ENCODE data around the gene UGT1A1. TPM values are rescaled to one million over a fixed set of nuclear protein-coding genes. Genes with fewer than 3 reads are reported as not detected.

The UGT1A1 gene
- total and polyA plus RNA-seq, 2 experiments from 2014 or later, result not detected

- H3K9me3 ChIP-seq (ENCODE audit: low read depth), result no peaks in the 10 kb centered on the region
- no peaks in the 10 kb centered on the region for H3K4me1 ChIP-seq (ENCODE audit: low read depth)
- DNase-seq (ENCODE audit: low read depth in 1 of 2, low spot score in 1 of 2), result no peak
- no peaks in the 10 kb centered on the region for H3K36me3 ChIP-seq
- no peak for TF ChIP-seq CTCF (IDR thresholded peaks at IDR 0.05; ENCODE audit: low read depth, low read length)
- no peaks in the 10 kb centered on the region for H3K27me3 ChIP-seq
- no peak overlapping the region for H3K4me3 ChIP-seq
- no peak overlapping the region for H3K27ac ChIP-seq
Measured at GRCh38 chr2:233803292-233803911, 43.3 kb downstream of the UGT1A1 start.

- Histone ChIP-seq H3K4me3 (no peak overlapping the region), H3K9me3 (ENCODE audit: low read depth) (no peaks in the 10 kb centered on the region), H3K36me3 (no peaks in the 10 kb centered on the region), H3K4me1 (ENCODE audit: low read depth) (no peaks in the 10 kb centered on the region), H3K27me3 (no peaks in the 10 kb centered on the region), H3K27ac (no peak overlapping the region)
- TF ChIP-seq CTCF (IDR thresholded peaks at IDR 0.05; ENCODE audit: low read depth, low read length), result no peak
- no peak for DNase-seq (ENCODE audit: low read depth in 1 of 2, low spot score in 1 of 2)
Measured at GRCh38 chr2:233803994-233804393, 43.9 kb downstream of the UGT1A1 start.

GRCh38 chr2:233807215-233807865 lies 47.3 kb downstream of the UGT1A1 start:
- TF ChIP-seq CTCF (IDR thresholded peaks at IDR 0.05; ENCODE audit: low read depth, low read length), result no peak
- no peaks in the 10 kb centered on the region for H3K27me3 ChIP-seq
- no peaks in the 10 kb centered on the region for H3K36me3 ChIP-seq
- H3K4me3 ChIP-seq, result no peak overlapping the region
- H3K27ac ChIP-seq, result no peak overlapping the region
- DNase-seq (ENCODE audit: low read depth in 1 of 2, low spot score in 1 of 2), result no peak
- no peaks in the 10 kb centered on the region for H3K4me1 ChIP-seq (ENCODE audit: low read depth)
- no peaks in the 10 kb centered on the region for H3K9me3 ChIP-seq (ENCODE audit: low read depth)

- no peak for DNase-seq (ENCODE audit: low read depth in 1 of 2, low spot score in 1 of 2)
- no peak overlapping the region for H3K4me3 ChIP-seq
- H3K9me3 ChIP-seq (ENCODE audit: low read depth), result no peaks in the 10 kb centered on the region
- no peaks in the 10 kb centered on the region for H3K27me3 ChIP-seq
- no peak overlapping the region for H3K27ac ChIP-seq
- TF ChIP-seq CTCF (IDR thresholded peaks at IDR 0.05; ENCODE audit: low read depth, low read length), result no peak
- no peaks in the 10 kb centered on the region for H3K4me1 ChIP-seq (ENCODE audit: low read depth)
- H3K36me3 ChIP-seq, result no peaks in the 10 kb centered on the region
Measured at GRCh38 chr2:233807966-233808935, 48.2 kb downstream of the UGT1A1 start.

DNA sequence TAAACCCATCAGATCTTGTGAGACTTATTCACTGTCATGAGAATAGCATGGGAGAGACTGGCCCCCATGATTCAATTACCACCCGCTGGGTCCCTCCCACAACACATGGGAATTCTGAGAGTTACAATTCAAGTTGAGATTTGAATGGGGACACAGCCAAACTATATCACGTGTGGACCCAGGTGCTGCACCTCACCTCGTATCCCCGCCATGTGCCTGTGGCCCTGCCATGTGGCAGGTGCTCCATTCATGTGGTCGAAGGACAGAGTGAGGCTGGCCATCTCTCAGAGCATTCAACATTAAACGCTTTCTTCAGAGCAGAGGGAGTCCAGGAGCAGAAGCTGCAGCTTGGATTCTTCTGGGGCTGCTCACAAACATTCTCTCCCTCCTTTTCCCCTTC lies 50.3 kb downstream of the UGT1A1 start:
- Histone ChIP-seq H3K36me3 (no peaks in the 10 kb centered on the region), H3K27me3 (no peaks in the 10 kb centered on the region), H3K9me3 (ENCODE audit: low read depth) (no peaks in the 10 kb centered on the region), H3K4me3 (no peak overlapping the region), H3K27ac (no peak overlapping the region), H3K4me1 (ENCODE audit: low read depth) (no peaks in the 10 kb centered on the region)
- no peak for TF ChIP-seq CTCF (IDR thresholded peaks at IDR 0.05; ENCODE audit: low read depth, low read length)
- no peak for DNase-seq (ENCODE audit: low read depth in 1 of 2, low spot score in 1 of 2)

Data from cardiac muscle cell (in vitro differentiated cells and primary cell).